Airway epithelial cell (primary cell): Measurements from ENCODE around the gene ZNF232. TPM values are rescaled to one million over a fixed set of nuclear protein-coding genes. Genes with fewer than 3 reads are reported as not detected.

Experiments
- total RNA-seq: library from RNA; depleted of rRNA; stranded (reverse); fragments of >200 nt; gene quantifications from 2 replicates; pipeline ENCODE4 v1.2.3, GENCODE V29; 2015

ZNF232 gene
- total RNA-seq: 1.6 and 3.4 TPM in 2 replicates

DNA sequence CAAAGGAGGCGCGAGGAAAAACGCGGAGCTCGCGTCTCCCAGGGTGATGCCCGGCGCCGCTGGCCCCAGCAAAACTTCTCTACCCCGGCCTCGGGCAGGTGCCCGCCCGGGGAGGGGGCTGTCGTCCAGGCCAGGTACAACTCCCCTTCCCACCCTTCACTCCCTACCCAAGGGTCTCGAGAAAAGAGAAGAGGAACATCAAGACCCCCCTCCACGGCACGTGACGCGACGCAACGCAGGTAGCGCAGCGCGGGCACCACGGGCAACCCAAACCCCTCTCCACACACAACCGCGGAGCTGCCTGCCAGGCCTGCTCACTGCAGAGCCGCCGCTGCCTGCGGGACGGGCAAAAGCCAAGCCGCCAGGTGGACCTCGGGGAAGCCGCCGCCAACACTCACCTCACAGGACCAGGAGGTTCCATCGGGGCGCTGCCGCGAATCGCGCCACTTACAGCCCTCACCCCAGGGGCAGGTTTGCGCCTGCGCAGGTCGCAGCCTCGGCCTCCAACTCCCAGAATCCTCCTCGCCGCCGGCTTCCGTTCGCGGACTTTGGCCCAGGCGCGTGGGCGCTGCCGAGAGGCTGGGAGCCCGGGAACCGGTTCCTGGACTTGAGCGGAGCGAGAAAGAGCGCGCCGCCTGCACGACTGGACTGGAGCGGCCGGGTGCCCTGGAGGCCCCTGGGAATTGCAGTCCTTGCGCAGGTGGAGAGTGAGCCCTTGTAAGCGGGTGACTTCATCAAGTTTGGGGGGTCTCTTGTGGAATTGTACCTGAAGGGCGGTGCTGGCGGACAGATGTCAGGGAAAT, at the start of gene ZNF232:
TSS of gene ZNF232 (minus strand) at position 477 of the 803 bp plus-strand sequence. CDS start at position 421, 56 bp downstream.

DNA sequence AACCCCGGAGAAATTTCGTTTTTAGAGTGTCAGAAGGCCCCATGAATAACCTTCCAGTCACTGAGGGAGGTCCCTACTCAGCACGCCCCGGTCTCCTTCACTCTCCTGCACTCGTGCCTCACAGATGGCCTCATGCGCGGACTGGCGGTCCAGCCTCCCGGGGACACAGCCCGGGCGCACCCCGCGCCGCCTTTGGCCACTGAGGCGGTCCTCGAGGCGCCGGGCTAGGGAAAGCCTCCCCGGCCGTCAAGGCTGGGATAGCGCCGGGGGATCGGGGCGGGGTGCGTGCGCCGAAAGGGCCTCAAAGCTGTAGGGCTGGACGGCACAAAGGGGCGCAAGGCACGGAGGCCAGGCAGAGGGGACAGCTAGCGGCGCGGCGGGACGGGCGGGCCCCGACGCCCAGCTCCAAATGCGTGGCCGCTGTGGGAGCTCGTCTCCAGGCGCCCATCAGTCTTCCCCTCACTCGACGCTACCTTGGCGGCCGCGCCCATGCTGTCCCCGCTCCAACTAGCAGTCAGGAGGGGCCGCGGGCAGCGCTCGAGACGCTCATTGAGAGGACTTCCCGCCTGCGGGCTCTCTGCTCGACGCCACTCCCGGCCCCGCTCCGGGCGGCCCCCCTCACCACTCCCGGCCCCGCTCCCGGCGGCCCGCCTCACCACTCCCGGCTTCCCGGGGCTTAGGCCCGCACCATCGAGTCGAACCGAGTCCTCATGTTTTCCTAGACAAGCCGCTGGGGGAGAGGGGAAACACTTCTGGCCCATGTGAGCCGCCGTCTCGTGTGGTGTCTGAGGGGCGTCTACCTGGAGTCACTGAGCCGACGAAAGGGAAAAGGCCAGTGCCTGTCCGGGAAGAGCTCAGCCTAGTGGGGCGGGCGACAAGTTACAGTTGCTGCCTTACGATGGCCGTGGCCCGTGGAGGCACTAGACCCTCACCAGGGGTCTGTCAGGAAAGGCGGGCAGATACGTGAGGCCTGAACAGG, 4.3 kb upstream of the ZNF232 start, which contains the start of gene USP6:
TSS of gene USP6 (plus strand) at position 360 of the 979 bp plus-strand sequence. CDS start 14,336 bp downstream, outside the sequence.

DNA sequence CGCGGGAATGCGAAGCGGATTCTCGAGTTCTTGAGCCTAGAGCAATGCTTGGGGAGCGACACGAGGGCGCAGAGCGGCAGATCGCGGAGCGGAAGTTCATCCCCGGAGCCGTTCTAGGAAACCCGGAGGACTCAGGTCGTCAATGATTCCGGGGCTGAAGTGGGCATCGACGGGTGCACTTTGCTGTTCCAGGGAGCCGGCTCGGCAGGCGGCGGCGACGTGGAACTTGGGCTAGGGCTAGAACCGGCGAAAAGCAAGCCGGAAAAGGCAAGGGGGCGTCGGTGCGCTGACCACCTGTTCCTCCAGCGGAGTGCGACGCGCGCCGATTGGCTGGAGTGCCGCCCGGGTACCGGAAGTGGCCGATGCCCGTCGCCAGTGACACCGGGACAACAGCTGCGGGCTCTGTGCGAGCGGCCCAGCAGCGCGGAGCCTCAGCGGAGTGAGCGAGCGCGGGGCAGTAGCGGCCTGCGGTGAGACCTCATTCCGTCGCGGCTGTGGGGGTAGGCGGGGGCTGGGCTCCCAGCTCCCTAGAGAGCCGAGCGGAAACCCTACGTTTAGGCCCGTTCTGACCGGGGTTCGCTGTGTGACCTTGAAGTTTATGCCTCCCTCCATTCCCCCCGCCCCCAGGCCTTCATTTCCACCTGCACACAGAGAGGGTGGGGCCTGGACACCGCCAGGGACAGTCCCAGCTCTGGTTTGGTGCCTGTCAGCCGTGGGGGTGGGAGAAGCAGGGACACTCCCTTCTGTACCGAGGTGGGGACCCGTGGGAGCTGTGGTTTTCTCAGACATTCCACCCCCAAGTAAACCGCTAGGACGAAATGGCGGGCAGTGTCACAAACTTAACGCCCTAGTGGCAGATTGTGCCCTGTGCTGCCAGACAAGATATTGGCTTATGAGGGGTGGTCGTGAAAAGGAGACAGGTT, 33.3 kb downstream of the ZNF232 start, which contains the start of gene ZFP3:
TSS of gene ZFP3 (plus strand) at position 362 of the 923 bp plus-strand sequence. CDS start 13,038 bp downstream, outside the sequence.

Other genes with a start within 250 kb of the ZNF232 start
- gene C17orf107, start 212.3 kb downstream of the ZNF232 start, total RNA-seq: 1.1 and 1.2 TPM in 2 replicates
- gene CHRNE, start 208.8 kb downstream of the ZNF232 start, total RNA-seq: 0.35 TPM in 1 of 2 replicates, not detected in the other
- gene GP1BA, start 179.6 kb downstream of the ZNF232 start, total RNA-seq: not detected in 2 replicates
- 71.0 and 71.2 TPM in 2 replicates for gene SLC25A11, start 171.8 kb downstream of the ZNF232 start, total RNA-seq
- gene RNF167, start 171.6 kb downstream of the ZNF232 start, total RNA-seq: 60.5 and 75.3 TPM in 2 replicates
- gene PFN1, start 163.3 kb downstream of the ZNF232 start, total RNA-seq: 1,491 and 1,690 TPM in 2 replicates
- 0.37 and 0.56 TPM in 2 replicates for gene ENO3, start 160.8 kb downstream of the ZNF232 start, total RNA-seq
- gene SPAG7, start 144.1 kb downstream of the ZNF232 start, total RNA-seq: 62.1 and 64.7 TPM in 2 replicates
- 11.8 and 18.3 TPM in 2 replicates for gene CAMTA2, start 124.2 kb downstream of the ZNF232 start, total RNA-seq
- gene INCA1, start 114.4 kb downstream of the ZNF232 start, total RNA-seq: 0.42 TPM in 1 of 2 replicates, not detected in the other
- gene KIF1C, start 113.9 kb downstream of the ZNF232 start, total RNA-seq: 85.1 and 85.2 TPM in 2 replicates
- gene SLC52A1, start 76.5 kb downstream of the ZNF232 start, total RNA-seq: 0.35 and 0.70 TPM in 2 replicates
- 0.14 and 0.71 TPM in 2 replicates for gene ZFP3, start 33.4 kb downstream of the ZNF232 start, total RNA-seq
- gene USP6, start 4.2 kb upstream of the ZNF232 start, total RNA-seq: not detected in 2 replicates
- gene ZNF594, start 80.0 kb upstream of the ZNF232 start, total RNA-seq: 3.3 and 8.1 TPM in 2 replicates
- gene SCIMP, start 123.0 kb upstream of the ZNF232 start, total RNA-seq: not detected in 2 replicates
- 21.5 and 21.7 TPM in 2 replicates for gene RABEP1, start 170.4 kb upstream of the ZNF232 start, total RNA-seq